ENCODE data around the gene MBLAC1. TPM values are rescaled to one million over a fixed set of nuclear protein-coding genes. Genes with fewer than 3 reads are reported as not detected.
A peak's percentile ranks its signal among the peaks of the same experiment; 100 is the strongest.

The MBLAC1 gene
- total and polyA plus RNA-seq, 9 of the 15 experiments (the other 6 are each of a cell fraction or from before 2014, with no cell fraction given), result 0.03 to 3.1 (median 0.52) TPM

GRCh38 chr7:100101016-100101862, 25.5 kb upstream of the MBLAC1 start, which contains the start of the genes AP4M1 and MCM7 (continued):
- TF ChIP-seq RCOR1 (IDR thresholded peaks at IDR 0.05; ENCODE audit: borderline replicate concordance in 1 of 2, low read depth in 2 of 2, low read length in 2 of 2) (peak in 1 of 2 experiments; percentile 64; a peak in 3 of 4 replicates), ZNF263 (CRISPR knock-in tag; IDR thresholded peaks at IDR 0.05; ENCODE audit: borderline replicate concordance) (peak; percentile 16; the same call in 1 of the 2 replicates), ZZZ3 (IDR thresholded peaks at IDR 0.05) (peak; percentile 95), CBX3 (IDR thresholded peaks at IDR 0.05; ENCODE audit: borderline replicate concordance in 1 of 2, low read length in 2 of 2) (peak in 1 of 2 experiments; percentile 43; a peak in 1 of 3 replicates), ZNF384 (IDR thresholded peaks at IDR 0.05; ENCODE audit: low read depth, low read length) (no peak), ZNF175 (CRISPR knock-in tag; IDR thresholded peaks at IDR 0.05; ENCODE audit: low read depth) (0 out of 2 replicates have a peak, but pooled peaks have one; percentile 24), RBM22 (IDR thresholded peaks at IDR 0.05; ENCODE audit: low read depth, low read length, poor library complexity, severe bottlenecking) (peak; percentile 60), NRF1 (conservative IDR thresholded peaks at IDR 0.05 in 1 of 2, IDR thresholded peaks at IDR 0.05 in 1 of 2) (peak; percentile 85 to 88), BRD9 (IDR thresholded peaks at IDR 0.05; ENCODE audit: low read depth, partially characterized antibody) (peak; percentile 46), IRF9 (tag; IDR thresholded peaks at IDR 0.05) (no peak), VEZF1 (CRISPR knock-in tag; IDR thresholded peaks at IDR 0.05) (peak; percentile 92), CEBPG (CRISPR knock-in tag; IDR thresholded peaks at IDR 0.05) (no peak; the same call in 1 of the 2 replicates), CEBPG (tag; conservative IDR thresholded peaks at IDR 0.05 in 1 of 2, IDR thresholded peaks at IDR 0.05 in 1 of 2) (peak in 1 of 2 experiments; percentile 19; a peak in 1 of 4 replicates), ZNF696 (CRISPR knock-in tag; conservative IDR thresholded peaks at IDR 0.05) (no peak), HMGN3 (IDR thresholded peaks at IDR 0.05; ENCODE audit: borderline replicate concordance, extremely low read depth, insufficient read length, low read depth, low read length) (peak; percentile 26), ZBTB33 (CRISPR knock-in tag; IDR thresholded peaks at IDR 0.05) (peak; percentile 61; the same call in 1 of the 2 replicates), NELFE (IDR thresholded peaks at IDR 0.05; ENCODE audit: insufficient read depth, insufficient read length) (no peak), ZNF668 (CRISPR knock-in tag; IDR thresholded peaks at IDR 0.05) (peak; percentile 55; the same call in 1 of the 2 replicates)
